ENCODE measurements around the gene IGFBP7.
"Not testable (repeated sequence)": the region's sequence is repeated elsewhere in the genome, so short reads cannot be mapped to it uniquely, and the experiment has no call there.

The IGFBP7 gene

DNA sequence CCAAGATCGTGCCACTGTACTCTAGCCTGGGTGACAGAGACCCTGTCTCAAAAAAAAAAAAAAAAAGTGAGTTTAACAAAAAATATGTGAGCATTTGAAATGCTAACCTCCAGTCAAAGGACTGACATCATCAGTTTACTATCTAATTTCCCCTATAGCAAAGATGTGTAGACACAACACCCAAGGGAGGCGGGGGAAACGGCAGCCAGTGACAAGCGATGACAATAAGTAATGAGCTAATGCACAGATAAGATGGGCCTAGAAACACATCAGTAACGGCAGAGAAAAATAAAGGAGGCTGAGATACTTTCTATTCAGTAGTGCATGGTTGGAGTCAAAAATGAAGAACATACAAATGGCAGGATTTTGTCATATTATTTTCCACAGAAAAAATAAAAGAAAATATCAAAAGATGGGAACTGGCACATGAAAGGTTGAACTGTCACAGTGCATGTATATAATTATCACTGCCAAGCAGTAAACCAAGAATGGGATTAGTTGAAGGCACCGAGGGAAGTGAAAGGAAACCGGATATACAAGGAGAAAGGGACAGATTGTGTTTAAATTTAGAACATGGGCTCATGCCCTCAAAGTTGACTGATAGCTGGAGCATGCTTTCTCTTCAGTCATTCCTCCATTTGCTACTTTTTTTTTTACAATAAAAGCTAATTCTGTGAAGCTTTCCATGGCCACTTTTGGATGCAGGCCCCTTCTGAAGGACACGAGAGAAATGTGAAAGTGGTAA, 41.8 kb downstream of the IGFBP7 start:
- DNase-seq, result no peak

- no peak for DNase-seq
These were observed 44.3 kb downstream of the IGFBP7 start for GRCh38 chr4:57065730-57066482.

GRCh38 chr4:57064811-57065711, 45.1 kb downstream of the IGFBP7 start:
- DNase-seq, result no peak

DNA sequence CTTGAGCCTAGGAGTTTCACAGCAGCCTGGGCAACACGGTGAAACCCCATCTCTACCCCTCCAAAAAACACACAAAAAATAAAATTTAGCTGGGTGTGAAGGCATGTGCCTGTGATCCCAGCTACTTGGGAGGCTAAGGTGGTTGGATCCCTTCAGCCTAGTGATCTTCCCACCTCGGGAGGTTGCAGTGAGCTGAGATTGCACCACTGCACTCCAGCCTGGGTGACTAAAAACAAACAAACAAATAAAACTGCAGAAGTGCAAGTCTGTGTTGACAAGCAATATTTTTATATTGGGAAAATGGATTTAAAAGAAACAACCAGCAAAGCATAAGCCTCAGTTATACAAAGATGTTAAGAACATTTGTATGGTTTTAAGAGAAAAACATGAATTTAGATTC, 46.1 kb downstream of the IGFBP7 start:
- DNase-seq, result no peak

DNA sequence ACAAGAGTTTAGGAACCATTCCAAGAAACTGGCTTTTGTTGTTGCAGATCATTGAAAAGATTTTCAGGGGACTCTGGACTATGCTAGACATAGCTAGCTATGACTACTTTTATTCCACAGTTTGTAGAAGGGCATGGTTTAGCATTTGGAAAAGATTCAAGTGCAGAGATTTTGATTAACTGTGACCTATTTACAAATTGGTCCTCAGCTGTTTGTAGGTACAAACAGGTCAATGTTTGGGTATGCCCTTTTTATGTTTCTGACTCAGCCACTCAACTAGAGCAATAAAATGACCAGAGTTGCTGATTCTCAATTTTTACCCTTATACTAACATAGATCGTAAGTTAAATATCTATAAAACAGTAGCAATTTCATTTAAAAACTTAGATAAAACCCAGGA, 46.7 kb downstream of the IGFBP7 start:
- DNase-seq, result no peak

GRCh38 chr4:57061395-57061794, 48.8 kb downstream of the IGFBP7 start:
- no peak for DNase-seq

DNA sequence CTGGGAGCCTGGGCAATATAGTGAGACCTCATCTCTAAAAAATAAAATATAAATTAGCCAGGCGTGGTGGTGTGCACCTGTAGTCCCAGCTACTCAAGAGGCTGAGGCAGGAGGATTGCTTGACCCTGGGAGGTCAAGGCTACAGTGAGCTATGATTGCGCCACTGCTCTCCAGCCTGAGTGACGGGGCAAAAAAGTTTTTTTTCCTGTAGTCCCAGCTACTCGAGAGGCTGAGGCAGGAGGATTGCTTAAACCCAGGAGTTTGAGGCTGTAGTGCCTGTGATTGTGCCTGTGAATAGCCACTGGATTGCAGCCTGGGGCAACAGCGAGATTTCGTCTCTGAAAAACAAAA, 49.5 kb downstream of the IGFBP7 start:
- DNase-seq, result not testable (repeated sequence)

GRCh38 chr4:57059890-57060716, 50.1 kb downstream of the IGFBP7 start:
- DNase-seq, result no peak

DNA sequence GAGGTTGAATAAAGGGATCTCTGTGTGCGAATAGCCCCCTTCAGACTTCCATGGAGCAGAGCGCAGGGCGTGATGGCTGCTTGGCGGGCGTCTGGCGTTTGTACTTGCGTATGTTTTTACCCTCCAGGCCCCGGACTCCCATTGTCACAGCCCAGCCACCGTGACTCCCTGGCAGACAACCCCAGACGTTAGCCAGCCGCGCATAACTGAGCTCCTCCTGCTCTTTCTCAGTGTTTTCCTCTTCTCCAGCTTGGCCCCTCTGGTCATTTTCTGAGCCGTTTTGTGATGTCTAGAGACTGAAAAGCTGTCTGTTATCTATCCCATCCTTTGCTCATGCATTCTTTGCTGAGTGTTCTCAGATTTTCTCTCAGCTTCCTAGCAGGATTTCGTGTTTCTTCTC, 54.3 kb downstream of the IGFBP7 start:
- peak in 1 of 2 donors; percentile 15 for DNase-seq

DNA sequence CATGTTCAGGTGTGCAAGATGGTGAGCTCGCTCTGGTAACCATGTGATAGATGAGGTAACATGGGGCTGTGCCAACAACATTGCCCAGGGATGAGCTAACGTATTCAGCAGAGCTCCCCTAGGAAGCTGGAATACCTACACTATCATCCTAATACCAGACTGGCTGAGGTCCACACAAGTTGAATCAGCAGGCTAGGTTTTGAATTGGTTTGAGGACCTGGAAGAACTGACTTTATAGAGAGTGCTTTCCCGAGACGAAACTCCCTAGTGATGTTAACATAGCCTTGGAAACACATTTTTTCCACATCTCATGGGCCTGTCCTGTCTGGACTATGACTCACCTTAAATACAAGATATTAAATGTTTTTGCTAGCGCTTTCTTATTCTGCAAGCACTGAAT, 56.7 kb downstream of the IGFBP7 start:
- DNase-seq, result no peak

DNA sequence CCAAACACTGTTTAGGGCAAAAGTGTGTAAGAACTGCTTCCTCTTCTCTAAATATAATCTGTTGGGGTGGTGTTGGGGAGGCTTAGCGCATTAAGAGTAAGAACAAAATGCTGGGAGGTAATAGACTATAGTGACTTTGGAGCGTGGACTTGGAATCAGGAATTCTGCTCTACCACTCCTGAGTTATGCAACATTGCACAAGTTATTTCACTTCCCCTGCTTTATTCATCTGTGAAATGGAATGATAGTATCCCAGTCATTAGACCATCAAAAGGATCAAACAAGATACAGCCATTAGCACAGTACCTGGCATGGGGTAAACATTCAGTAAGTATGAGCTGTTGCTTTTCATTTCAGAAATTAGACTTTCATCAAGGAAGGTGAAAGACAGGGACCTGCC, 58.7 kb downstream of the IGFBP7 start:
- no peak for DNase-seq

DNA sequence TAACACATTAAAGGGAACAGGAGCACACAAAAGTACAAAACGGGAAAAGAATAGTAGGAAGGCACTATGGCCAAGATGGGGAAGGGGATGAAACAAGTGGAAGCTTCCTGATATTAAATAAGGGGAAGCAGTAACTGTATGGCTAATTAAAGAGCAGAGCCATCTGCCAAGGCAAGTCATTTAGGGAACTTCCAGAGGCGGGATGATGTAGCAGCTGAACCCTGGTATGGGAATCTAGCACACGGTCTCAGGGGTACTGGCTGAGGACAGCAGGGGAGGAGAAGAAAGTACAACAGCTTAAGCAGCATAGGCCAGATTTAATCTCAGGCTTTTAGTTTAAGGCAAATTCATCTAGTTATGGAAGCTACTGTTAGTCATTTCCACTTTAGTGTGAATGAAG, 59.1 kb downstream of the IGFBP7 start:
- DNase-seq, result no peak

- no peak for DNase-seq
These were observed 61.4 kb downstream of the IGFBP7 start for GRCh38 chr4:57048590-57049304.

DNA sequence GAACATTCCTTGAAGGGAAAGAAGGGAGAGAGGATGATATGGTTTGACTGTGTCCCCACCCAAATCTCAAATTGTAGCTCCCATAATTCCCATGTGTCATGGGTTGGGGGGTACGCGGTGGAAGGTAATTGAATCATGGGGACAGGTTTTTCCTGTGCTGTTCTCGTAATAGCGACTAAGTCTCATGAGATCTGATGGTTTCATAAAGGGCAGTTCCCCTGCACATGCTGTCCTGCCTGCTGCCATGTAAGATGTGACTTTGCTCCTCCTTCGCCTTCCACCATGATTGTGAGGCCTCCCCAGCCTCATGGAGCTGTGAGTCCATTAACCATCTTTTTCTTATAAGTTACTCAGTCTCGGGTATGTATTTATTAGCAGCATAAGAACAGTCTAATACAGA, 63.1 kb downstream of the IGFBP7 start:
- not testable (repeated sequence) for DNase-seq

- DNase-seq, result no peak
These were observed 65.2 kb downstream of the IGFBP7 start for GRCh38 chr4:57044996-57045395.

GRCh38 chr4:57044279-57044678, 65.9 kb downstream of the IGFBP7 start:
- no peak for DNase-seq

- no peak for DNase-seq
These were observed 66.6 kb downstream of the IGFBP7 start for GRCh38 chr4:57043347-57044251.

- DNase-seq, result no peak
These were observed 67.4 kb downstream of the IGFBP7 start for GRCh38 chr4:57042711-57043169.

- no peak for DNase-seq
These were observed 69.2 kb downstream of the IGFBP7 start for GRCh38 chr4:57041020-57041419.

- no peak for DNase-seq
These were observed 69.7 kb downstream of the IGFBP7 start for GRCh38 chr4:57040510-57040909.

- DNase-seq, result no peak
These were observed 70.8 kb downstream of the IGFBP7 start for GRCh38 chr4:57039345-57039744.
